Measurements from ENCODE around the gene FAM53A.

The FAM53A gene

GRCh38 chr4:1654216-1654955 is 29.7 kb downstream of the FAM53A start:
- no peak overlapping the region for H3K27ac ChIP-seq
- TF ChIP-seq, protein P1, sequence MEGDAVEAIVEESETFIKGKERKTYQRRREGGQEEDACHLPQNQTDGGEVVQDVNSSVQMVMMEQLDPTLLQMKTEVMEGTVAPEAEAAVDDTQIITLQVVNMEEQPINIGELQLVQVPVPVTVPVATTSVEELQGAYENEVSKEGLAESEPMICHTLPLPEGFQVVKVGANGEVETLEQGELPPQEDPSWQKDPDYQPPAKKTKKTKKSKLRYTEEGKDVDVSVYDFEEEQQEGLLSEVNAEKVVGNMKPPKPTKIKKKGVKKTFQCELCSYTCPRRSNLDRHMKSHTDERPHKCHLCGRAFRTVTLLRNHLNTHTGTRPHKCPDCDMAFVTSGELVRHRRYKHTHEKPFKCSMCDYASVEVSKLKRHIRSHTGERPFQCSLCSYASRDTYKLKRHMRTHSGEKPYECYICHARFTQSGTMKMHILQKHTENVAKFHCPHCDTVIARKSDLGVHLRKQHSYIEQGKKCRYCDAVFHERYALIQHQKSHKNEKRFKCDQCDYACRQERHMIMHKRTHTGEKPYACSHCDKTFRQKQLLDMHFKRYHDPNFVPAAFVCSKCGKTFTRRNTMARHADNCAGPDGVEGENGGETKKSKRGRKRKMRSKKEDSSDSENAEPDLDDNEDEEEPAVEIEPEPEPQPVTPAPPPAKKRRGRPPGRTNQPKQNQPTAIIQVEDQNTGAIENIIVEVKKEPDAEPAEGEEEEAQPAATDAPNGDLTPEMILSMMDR (IDR thresholded peaks at IDR 0.05): no peak
- no peak for TF ChIP-seq ZFX (IDR thresholded peaks at IDR 0.05; ENCODE audit: borderline replicate concordance)

DNA sequence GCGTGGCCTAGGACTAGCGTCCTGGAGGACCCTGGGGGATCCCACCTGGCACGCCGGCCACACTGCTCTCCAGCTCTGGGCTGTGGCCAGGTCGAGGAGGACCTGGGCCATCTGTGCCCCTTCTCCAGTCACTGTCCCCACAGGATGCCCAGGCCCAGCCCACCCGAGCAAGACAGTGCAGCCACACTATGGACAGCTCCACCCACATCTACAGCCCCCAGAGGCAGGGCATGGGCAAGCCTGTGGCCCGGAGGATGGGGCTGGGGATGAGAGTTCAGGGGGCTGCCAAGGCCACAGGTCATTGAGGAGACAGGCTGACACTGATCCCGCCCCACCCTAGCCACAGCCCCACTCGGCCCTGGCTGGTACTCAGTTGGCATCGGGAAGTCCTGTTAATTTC is 30.3 kb downstream of the FAM53A start:
- no peak for TF ChIP-seq ZFX (IDR thresholded peaks at IDR 0.05; ENCODE audit: borderline replicate concordance)
- no peak overlapping the region for H3K27ac ChIP-seq

GRCh38 chr4:1652088-1652487 is 32.0 kb downstream of the FAM53A start:
- no peak overlapping the region for H3K27ac ChIP-seq
- TF ChIP-seq, protein P1 (IDR thresholded peaks at IDR 0.05): no peak
- TF ChIP-seq ZFX (IDR thresholded peaks at IDR 0.05; ENCODE audit: borderline replicate concordance): no peak

DNA sequence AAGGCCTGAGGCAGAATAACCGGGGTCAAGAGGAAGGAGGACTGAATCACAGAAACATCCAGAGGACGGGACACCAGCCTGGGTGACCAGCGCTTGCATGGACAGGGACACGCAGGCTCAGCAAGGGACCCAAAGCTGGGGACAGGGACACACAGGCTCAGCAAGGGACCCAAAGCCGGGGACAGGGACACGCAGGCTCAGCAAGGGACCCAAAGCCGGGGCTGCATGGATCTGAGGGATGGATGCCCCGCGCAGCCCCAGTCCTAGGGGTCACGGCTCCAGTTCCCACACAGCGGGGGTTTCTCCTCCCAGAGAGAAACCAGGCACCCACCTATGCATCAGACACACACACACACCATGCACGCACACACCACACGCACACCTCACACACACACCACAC is 32.5 kb downstream of the FAM53A start:
- no peak overlapping the region for H3K27ac ChIP-seq
- TF ChIP-seq, protein P1 (IDR thresholded peaks at IDR 0.05): no peak
- TF ChIP-seq ZFX (IDR thresholded peaks at IDR 0.05; ENCODE audit: borderline replicate concordance): no peak

GRCh38 chr4:1648962-1649361 is 35.2 kb downstream of the FAM53A start:
- H3K27ac ChIP-seq: no peak overlapping the region

GRCh38 chr4:1647432-1647831 is 36.7 kb downstream of the FAM53A start:
- H3K27ac ChIP-seq: no peak overlapping the region
- TF ChIP-seq, protein P1 (IDR thresholded peaks at IDR 0.05): no peak
- no peak for TF ChIP-seq ZFX (IDR thresholded peaks at IDR 0.05; ENCODE audit: borderline replicate concordance)

More at GRCh38 chr4:1648962-1649361, 35.2 kb downstream of the FAM53A start:
- TF ChIP-seq, protein P1 (IDR thresholded peaks at IDR 0.05): no peak

DNA sequence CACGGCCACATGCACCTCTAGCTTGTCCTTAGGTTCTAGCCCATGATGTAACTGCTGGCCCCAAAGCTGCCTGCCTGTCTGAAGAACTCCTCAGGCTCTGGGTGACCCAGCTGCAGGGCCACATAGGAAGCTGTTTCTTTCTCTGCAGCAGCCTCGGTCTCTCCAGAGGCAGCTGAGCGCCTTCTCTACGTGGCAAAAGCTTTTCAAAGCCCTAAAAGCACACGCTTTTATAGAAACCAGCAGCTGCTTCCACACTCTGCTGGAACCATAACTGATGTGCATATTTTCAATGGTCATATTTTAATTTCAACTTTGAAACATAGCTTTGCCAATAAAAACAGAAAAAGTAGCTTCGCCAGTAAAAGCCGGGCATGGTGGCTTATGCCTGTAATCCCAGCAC is 37.4 kb downstream of the FAM53A start:
- H3K27ac ChIP-seq: no peak overlapping the region
- TF ChIP-seq ZFX (IDR thresholded peaks at IDR 0.05; ENCODE audit: borderline replicate concordance): no peak
- TF ChIP-seq, protein P1 (IDR thresholded peaks at IDR 0.05): no peak
